HFFc6 (cell line): Measurements from ENCODE around the gene C1QTNF8. TPM values are rescaled to one million over a fixed set of nuclear protein-coding genes. Genes with fewer than 3 reads are reported as not detected.
"Not testable (repeated sequence)": the region's sequence is repeated elsewhere in the genome, so short reads cannot be mapped to it uniquely, and the experiment has no call there.

ENCODE experiments used
- DNase-seq: peaks from one replicate; pipeline ENCODE4 v3.0.0-alpha.2; 2018
- H3K27ac Mint-ChIP-seq: 2 replicates; pipeline ENCODE4 v1.8.0; 2020; ENCODE audit warnings: mild to moderate bottlenecking, mixed read lengths
- H3K27me3 Mint-ChIP-seq: 2 replicates; pipeline ENCODE4 v1.8.0; 2021; ENCODE audit warnings: mild to moderate bottlenecking, moderate library complexity, mixed read lengths; ENCODE audit not compliant: insufficient read depth
- H3K36me3 Mint-ChIP-seq: 2 replicates; pipeline ENCODE4 v1.8.0; 2021; ENCODE audit warnings: low read depth, mixed read lengths
- H3K4me1 Mint-ChIP-seq: 2 replicates; pipeline ENCODE4 v1.8.0; 2020; ENCODE audit warnings: low read depth, mixed read lengths
- H3K4me3 Mint-ChIP-seq: 2 replicates; pipeline ENCODE4 v1.8.0; 2020; ENCODE audit warnings: mild to moderate bottlenecking, moderate library complexity, mixed read lengths
- H3K9me3 Mint-ChIP-seq: 2 replicates; pipeline ENCODE4 v1.8.0; 2020; ENCODE audit warnings: mild to moderate bottlenecking, mixed read lengths
- total RNA-seq, 6 experiments: library from RNA; stranded (reverse); fragmentation: NEBNext Ultra II Directional; extraction: Animal tissue kit (Norgen Biotek cat#: 25700); gene quantifications; 2 replicates in 1 of 6; 3 replicates in 5 of 6; pipeline ENCODE4 v1.2.3, GENCODE V29; 2021
- TF ChIP-seq, protein P1 (sequence below): fragments of 200-600 bp; sonication (generic); IDR thresholded peaks from 2 replicates; pipeline ENCODE4 v1.5.0; 2021; ENCODE audit warnings: antibody characterized with exemption, mild to moderate bottlenecking

C1QTNF8 gene
- total RNA-seq, 6 experiments from 2014 or later = not detected

DNA sequence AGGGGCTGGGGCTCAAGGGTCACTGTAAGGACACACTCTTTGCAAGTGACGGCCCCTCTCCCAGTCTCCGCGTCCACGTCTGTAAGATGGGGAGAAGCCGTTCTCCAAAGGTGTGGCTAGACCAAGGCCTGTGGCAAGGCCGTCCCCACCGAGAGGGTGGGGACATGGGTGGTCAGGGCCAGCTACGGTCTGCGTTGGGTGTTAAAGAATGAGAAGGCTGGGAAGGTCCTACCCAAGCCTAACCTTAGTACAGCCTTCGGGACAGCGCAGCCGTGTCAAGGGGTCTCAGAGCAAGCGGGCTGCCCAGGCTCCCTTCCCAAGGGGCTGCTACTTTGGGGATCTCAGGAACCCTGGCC, 1.9 kb downstream of the C1QTNF8 start:
- Mint-ChIP-seq H3K36me3 (no peaks in the 10 kb centered on the region; the same call in 1 of the 2 replicates), H3K4me1 (no peaks in the 10 kb centered on the region), H3K4me3 (no peak overlapping the region), H3K27ac (no peak overlapping the region), H3K27me3 (peaks cover 1% of the 10 kb centered on the region; the same call in 1 of the 2 replicates), H3K9me3 (peaks cover 9% of the 10 kb centered on the region; the same call in 1 of the 2 replicates)
- DNase-seq = no peak
- TF ChIP-seq, protein P1, sequence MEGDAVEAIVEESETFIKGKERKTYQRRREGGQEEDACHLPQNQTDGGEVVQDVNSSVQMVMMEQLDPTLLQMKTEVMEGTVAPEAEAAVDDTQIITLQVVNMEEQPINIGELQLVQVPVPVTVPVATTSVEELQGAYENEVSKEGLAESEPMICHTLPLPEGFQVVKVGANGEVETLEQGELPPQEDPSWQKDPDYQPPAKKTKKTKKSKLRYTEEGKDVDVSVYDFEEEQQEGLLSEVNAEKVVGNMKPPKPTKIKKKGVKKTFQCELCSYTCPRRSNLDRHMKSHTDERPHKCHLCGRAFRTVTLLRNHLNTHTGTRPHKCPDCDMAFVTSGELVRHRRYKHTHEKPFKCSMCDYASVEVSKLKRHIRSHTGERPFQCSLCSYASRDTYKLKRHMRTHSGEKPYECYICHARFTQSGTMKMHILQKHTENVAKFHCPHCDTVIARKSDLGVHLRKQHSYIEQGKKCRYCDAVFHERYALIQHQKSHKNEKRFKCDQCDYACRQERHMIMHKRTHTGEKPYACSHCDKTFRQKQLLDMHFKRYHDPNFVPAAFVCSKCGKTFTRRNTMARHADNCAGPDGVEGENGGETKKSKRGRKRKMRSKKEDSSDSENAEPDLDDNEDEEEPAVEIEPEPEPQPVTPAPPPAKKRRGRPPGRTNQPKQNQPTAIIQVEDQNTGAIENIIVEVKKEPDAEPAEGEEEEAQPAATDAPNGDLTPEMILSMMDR = no peak

DNA sequence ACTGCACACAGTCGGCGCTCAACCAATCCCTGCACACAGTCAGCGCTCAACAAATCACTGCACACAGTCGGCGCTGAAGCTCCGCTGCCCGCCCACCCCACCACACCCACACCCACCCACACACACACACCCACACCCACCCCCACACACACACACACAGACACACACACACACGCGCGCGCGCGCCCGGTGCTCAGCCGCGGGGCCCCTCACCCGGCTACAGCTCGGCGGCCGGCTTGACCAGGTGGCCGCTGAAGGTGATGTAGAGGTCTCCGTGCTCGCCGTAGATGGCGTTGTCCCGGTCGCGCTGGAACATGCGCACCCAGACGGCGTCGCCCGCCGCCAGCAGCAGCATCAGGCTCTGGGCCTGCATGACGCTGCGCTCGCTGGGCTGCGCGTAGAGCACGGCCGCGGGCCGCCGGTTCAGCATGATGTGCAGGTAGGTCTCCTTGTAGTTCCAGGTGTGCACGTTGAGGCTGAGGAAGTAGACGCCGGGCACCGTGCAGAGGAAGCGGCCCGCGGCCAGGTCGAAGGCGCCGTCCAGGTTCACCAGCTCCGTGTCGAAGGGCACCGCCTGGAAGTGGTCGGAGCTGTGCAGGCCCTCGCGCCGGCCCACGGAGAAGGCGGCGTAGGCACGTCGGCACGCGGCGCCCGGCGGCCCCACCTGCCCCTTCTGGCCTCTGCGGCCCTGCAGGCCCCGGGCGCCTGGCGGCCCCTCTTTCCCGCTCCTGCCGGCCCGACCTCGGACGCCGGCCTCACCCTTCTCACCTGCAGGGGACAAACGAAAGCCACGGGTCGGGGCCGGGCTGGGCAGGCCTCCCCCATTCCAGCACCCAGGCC, 2.5 kb downstream of the C1QTNF8 start:
- no peaks in the 10 kb centered on the region for H3K4me1 Mint-ChIP-seq
- no peak overlapping the region for H3K27ac Mint-ChIP-seq
- peaks cover 1% of the 10 kb centered on the region; the same call in 1 of the 2 replicates for H3K27me3 Mint-ChIP-seq
- no peak for DNase-seq
- H3K9me3 Mint-ChIP-seq = peaks cover 9% of the 10 kb centered on the region; the same call in 1 of the 2 replicates
- TF ChIP-seq, protein P1 = no peak
- no peak overlapping the region for H3K4me3 Mint-ChIP-seq
- no peaks in the 10 kb centered on the region; the same call in 1 of the 2 replicates for H3K36me3 Mint-ChIP-seq

DNA sequence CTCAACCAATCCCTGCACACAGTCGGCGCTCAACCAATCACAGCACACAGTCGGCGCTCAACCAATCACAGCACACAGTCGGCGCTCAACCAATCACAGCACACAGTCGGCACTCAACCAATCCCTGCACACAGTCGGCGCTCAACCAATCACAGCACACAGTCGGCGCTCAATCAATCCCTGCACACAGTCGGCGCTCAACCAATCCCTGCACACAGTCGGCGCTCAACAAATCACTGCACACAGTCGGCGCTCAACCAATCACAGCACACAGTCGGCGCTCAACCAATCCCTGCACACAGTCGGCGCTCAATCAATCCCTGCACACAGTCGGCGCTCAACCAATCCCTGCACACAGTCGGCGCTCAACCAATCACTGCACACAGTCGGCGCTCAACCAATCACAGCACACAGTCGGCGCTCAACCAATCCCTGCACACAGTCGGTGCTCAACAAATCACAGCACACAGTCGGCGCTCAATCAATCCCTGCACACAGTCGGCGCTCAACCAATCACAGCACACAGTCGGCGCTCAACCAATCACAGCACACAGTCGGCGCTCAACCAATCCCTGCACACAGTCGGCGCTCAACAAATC, 3.3 kb downstream of the C1QTNF8 start:
- not testable (repeated sequence) for H3K9me3 Mint-ChIP-seq, H3K4me1 Mint-ChIP-seq, DNase-seq, H3K27me3 Mint-ChIP-seq, H3K27ac Mint-ChIP-seq, H3K4me3 Mint-ChIP-seq, H3K36me3 Mint-ChIP-seq

DNA sequence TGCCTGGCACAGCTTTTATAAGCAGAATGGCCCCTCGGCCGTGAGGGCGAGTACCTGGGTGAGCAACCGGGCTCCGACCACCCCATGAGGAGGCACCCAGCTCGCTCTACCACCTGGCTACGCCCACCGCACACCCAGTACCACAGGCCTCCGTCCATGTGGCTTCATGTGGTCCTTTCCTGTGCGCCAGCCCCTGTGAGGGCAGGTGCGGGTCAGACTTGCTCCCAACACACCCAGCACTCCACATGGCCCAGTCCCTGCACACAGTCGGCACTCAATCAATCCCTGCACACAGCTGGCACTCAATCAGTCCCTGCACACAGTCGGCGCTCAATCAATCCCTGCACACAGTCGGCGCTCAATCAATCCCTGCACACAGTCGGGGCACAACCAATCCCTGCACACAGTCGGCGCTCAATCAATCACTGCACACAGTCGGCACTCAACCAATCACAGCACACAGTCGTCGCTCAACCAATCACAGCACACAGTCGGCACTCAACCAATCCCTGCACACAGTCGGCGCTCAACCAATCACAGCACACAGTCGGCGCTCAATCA, 4.0 kb downstream of the C1QTNF8 start:
- H3K4me3 Mint-ChIP-seq = no peak overlapping the region
- no peaks in the 10 kb centered on the region; the same call in 1 of the 2 replicates for H3K36me3 Mint-ChIP-seq
- H3K27me3 Mint-ChIP-seq = peaks cover 6% of the 10 kb centered on the region
- H3K27ac Mint-ChIP-seq = no peak overlapping the region
- TF ChIP-seq, protein P1 = no peak
- DNase-seq = no peak
- H3K4me1 Mint-ChIP-seq = no peaks in the 10 kb centered on the region
- peaks cover 9% of the 10 kb centered on the region; the same call in 1 of the 2 replicates for H3K9me3 Mint-ChIP-seq

DNA sequence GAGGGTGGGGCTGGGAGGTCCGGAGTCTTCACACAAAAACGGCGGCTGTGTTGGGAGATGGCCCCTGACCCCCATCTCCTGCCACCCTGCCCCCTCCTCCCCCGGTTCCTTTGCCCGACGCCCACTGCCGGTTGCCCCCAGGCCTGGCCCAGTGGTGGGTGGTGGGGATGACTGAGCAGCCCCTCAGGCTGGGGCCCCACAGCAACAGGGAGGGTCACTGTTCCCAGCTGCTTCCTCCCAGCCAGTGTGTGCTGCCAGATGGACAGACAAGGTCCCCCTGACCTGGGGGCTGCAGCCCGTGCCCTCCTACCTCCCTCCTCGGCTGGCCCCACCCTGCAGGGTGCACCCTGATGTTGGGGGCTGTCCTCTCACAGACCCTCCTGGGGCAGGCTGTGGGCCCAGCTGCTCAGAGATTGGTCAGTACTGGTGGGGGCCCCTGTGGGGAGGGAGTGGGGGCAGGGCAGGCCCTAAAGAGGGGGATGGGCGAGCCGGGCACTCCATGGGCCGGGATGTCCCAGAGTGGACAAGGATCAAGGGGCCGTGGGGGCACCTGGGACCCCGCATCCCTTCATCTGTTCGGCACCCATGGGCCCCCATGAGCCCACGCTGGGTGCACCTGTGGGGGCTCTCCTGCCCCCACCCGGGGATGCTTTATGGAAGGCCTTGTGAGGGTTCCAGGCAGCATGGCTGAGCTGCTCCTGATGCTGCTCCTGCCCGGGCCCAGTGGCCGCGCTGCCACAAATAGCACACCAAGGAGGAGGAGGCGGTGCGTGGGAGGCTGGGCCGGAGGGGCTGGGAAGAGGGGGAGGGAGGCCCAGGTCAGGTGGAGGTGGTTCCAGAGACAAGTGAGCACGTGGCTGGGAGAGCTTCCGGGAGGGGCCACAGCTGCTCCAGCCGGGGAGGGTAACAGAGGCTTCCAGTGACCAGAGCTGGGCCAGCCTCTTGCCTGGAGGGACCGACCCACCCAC, 5.1 kb downstream of the C1QTNF8 start:
- H3K4me1 Mint-ChIP-seq = no peaks in the 10 kb centered on the region
- peaks cover 9% of the 10 kb centered on the region; the same call in 1 of the 2 replicates for H3K9me3 Mint-ChIP-seq
- TF ChIP-seq, protein P1 = no peak
- no peak overlapping the region for H3K4me3 Mint-ChIP-seq
- H3K27me3 Mint-ChIP-seq = peaks cover 6% of the 10 kb centered on the region
- no peaks in the 10 kb centered on the region; the same call in 1 of the 2 replicates for H3K36me3 Mint-ChIP-seq
- no peak overlapping the region for H3K27ac Mint-ChIP-seq
- no peak for DNase-seq
